ENCODE data around the gene ARHGDIA.

ARHGDIA gene

GRCh38 chr17:81868674-81869220 is 2.4 kb downstream of the ARHGDIA start:
- no peak for DNase-seq (ENCODE audit: low read depth)
- no peak for TF ChIP-seq CTCF (IDR thresholded peaks at IDR 0.05; ENCODE audit: low read depth, low read length, missing control alignments)
- in situ Hi-C loops (cut with HindIII; ENCODE audit: low sequenced_read_pairs), result no loop called here
- H3K4me3 ChIP-seq (ENCODE audit: low read depth, low read length), result no peak overlapping the region

GRCh38 chr17:81867991-81868673 is 3.0 kb downstream of the ARHGDIA start:
- DNase-seq (ENCODE audit: low read depth), result no peak
- TF ChIP-seq CTCF (IDR thresholded peaks at IDR 0.05; ENCODE audit: low read depth, low read length, missing control alignments), result no peak
- in situ Hi-C loops (cut with HindIII; ENCODE audit: low sequenced_read_pairs), result no loop called here
- no peak overlapping the region for H3K4me3 ChIP-seq (ENCODE audit: low read depth, low read length)

- TF ChIP-seq CTCF (IDR thresholded peaks at IDR 0.05; ENCODE audit: low read depth, low read length, missing control alignments), result no peak
- no peak overlapping the region for H3K4me3 ChIP-seq (ENCODE audit: low read depth, low read length)
- no peak for DNase-seq (ENCODE audit: low read depth)
- in situ Hi-C loops (cut with HindIII; ENCODE audit: low sequenced_read_pairs), result no loop called here
Measured at GRCh38 chr17:81867170-81867990, 3.8 kb downstream of the ARHGDIA start.

GRCh38 chr17:81866440-81867169 is 4.5 kb downstream of the ARHGDIA start:
- in situ Hi-C loops (cut with HindIII; ENCODE audit: low sequenced_read_pairs), result no loop called here
- H3K4me3 ChIP-seq (ENCODE audit: low read depth, low read length), result no peak overlapping the region

GRCh38 chr17:81865733-81866439 is 5.3 kb downstream of the ARHGDIA start:
- TF ChIP-seq CTCF (IDR thresholded peaks at IDR 0.05; ENCODE audit: low read depth, low read length, missing control alignments), result no peak
- no peak overlapping the region for H3K4me3 ChIP-seq (ENCODE audit: low read depth, low read length)
- in situ Hi-C loops (cut with HindIII; ENCODE audit: low sequenced_read_pairs), result no loop called here
- DNase-seq (ENCODE audit: low read depth), result no peak

More at GRCh38 chr17:81866440-81867169, 4.5 kb downstream of the ARHGDIA start:
- no peak for DNase-seq (ENCODE audit: low read depth)
- no peak for TF ChIP-seq CTCF (IDR thresholded peaks at IDR 0.05; ENCODE audit: low read depth, low read length, missing control alignments)

GRCh38 chr17:81865358-81865732 is 5.8 kb downstream of the ARHGDIA start:
- no peak overlapping the region for H3K4me3 ChIP-seq (ENCODE audit: low read depth, low read length)

More at GRCh38 chr17:81865358-81865732, 5.8 kb downstream of the ARHGDIA start:
- DNase-seq (ENCODE audit: low read depth), result no peak
- in situ Hi-C loops (cut with HindIII; ENCODE audit: low sequenced_read_pairs), result no loop called here
- no peak for TF ChIP-seq CTCF (IDR thresholded peaks at IDR 0.05; ENCODE audit: low read depth, low read length, missing control alignments)
